ENCODE data around the gene CALD1. TPM values are rescaled to one million over a fixed set of nuclear protein-coding genes. Genes with fewer than 3 reads are reported as not detected.

CALD1 gene
- total RNA-seq, 2 donors from 2014 or later = 307 to 314 TPM

- TF ChIP-seq POLR2AphosphoS5 (IDR thresholded peaks at IDR 0.05) (no peak), CTCF (IDR thresholded peaks at IDR 0.05) (no peak), POLR2A (IDR thresholded peaks at IDR 0.05) (no peak)
- H3K27ac ChIP-seq = no peak overlapping the region
- H3K4me3 ChIP-seq = no peak overlapping the region
- H3K9me3 ChIP-seq = no peaks in the 10 kb centered on the region
- intact Hi-C loops (cut with DNase I) = loop anchor here (5.0 kb wide), 1 partner anchor 166 kb away; no protein-coding TSS in a partner anchor
- H3K4me1 ChIP-seq (replicated peaks) = no peaks in the 10 kb centered on the region
- no peaks in the 10 kb centered on the region for H3K27me3 ChIP-seq (replicated peaks; ENCODE audit: insufficient read depth)
- peaks cover 8 to 12% of the 10 kb centered on the region in 2 donors for H3K36me3 ChIP-seq
- 97% methylated on average over 1 of the region's 1 CpG for WGBS
- DNase-seq (ENCODE audit: low spot score) = no peak
These were observed 168.4 kb downstream of the CALD1 start for GRCh38 chr7:134947831-134948230.

- 43% methylated on average over 4 of the region's 4 CpGs for whole genome bisulfite sequencing
- Histone ChIP-seq H3K36me3 (peaks cover 8 to 12% of the 10 kb centered on the region in 2 donors), H3K27me3 (replicated peaks; ENCODE audit: insufficient read depth) (no peaks in the 10 kb centered on the region), H3K4me3 (no peak overlapping the region), H3K9me3 (no peaks in the 10 kb centered on the region), H3K4me1 (replicated peaks) (no peaks in the 10 kb centered on the region), H3K27ac (no peak overlapping the region)
- DNase-seq (ENCODE audit: low spot score) = no peak
- intact Hi-C loops (cut with DNase I) = loop anchor here (5.0 kb wide), 1 partner anchor 166 kb away; no protein-coding TSS in a partner anchor
- TF ChIP-seq POLR2AphosphoS5 (IDR thresholded peaks at IDR 0.05) (no peak), CTCF (IDR thresholded peaks at IDR 0.05) (no peak), POLR2A (IDR thresholded peaks at IDR 0.05) (no peak)
These were observed 168.8 kb downstream of the CALD1 start for GRCh38 chr7:134948246-134948645.

- Histone ChIP-seq H3K27me3 (replicated peaks; ENCODE audit: insufficient read depth) (no peaks in the 10 kb centered on the region), H3K4me1 (replicated peaks) (no peaks in the 10 kb centered on the region), H3K27ac (no peak overlapping the region), H3K9me3 (no peaks in the 10 kb centered on the region), H3K36me3 (peaks cover 8 to 12% of the 10 kb centered on the region in 2 donors), H3K4me3 (no peak overlapping the region)
- DNase-seq (ENCODE audit: low spot score) = no peak
- intact Hi-C loops (cut with DNase I) = loop anchor here (5.0 kb wide), 1 partner anchor 166 kb away; no protein-coding TSS in a partner anchor
- WGBS = 77% methylated on average over 1 of the region's 1 CpG
- TF ChIP-seq POLR2A (IDR thresholded peaks at IDR 0.05) (no peak), POLR2AphosphoS5 (IDR thresholded peaks at IDR 0.05) (no peak), CTCF (IDR thresholded peaks at IDR 0.05) (no peak)
These were observed 169.3 kb downstream of the CALD1 start for GRCh38 chr7:134948736-134949135.

GRCh38 chr7:134949171-134949570 lies 169.7 kb downstream of the CALD1 start:
- TF ChIP-seq POLR2AphosphoS5 (IDR thresholded peaks at IDR 0.05) (no peak), CTCF (IDR thresholded peaks at IDR 0.05) (no peak), POLR2A (IDR thresholded peaks at IDR 0.05) (no peak)
- WGBS = 60% methylated on average over 3 of the region's 3 CpGs
- H3K4me1 ChIP-seq (replicated peaks) = no peaks in the 10 kb centered on the region
- peaks cover 8 to 12% of the 10 kb centered on the region in 2 donors for H3K36me3 ChIP-seq
- intact Hi-C loops (cut with DNase I) = loop anchor here (5.0 kb wide), 1 partner anchor 167 kb away; no protein-coding TSS in a partner anchor
- no peak overlapping the region for H3K4me3 ChIP-seq
- no peaks in the 10 kb centered on the region for H3K9me3 ChIP-seq
- DNase-seq (ENCODE audit: low spot score) = no peak
- no peak overlapping the region for H3K27ac ChIP-seq
- no peaks in the 10 kb centered on the region for H3K27me3 ChIP-seq (replicated peaks; ENCODE audit: insufficient read depth)

Measured in prostate gland (tissue), 2 donors.